Right renal cortex interstitium (tissue), 3 donors: ENCODE measurements around the gene SERPING1. TPM values are rescaled to one million over a fixed set of nuclear protein-coding genes. Genes with fewer than 3 reads are reported as not detected.
"Not testable (repeated sequence)": the region's sequence is repeated elsewhere in the genome, so short reads cannot be mapped to it uniquely, and the experiment has no call there.

Experiments used
- DNase-seq, 3 donors: peaks; one replicate each; pipeline ENCODE4 v3.0.0-alpha.2; 2013; ENCODE audit warnings: low read depth in 3 of 3, low spot score in 2 of 3
- polyA plus RNA-seq, 3 donors: library from polyadenylated mRNA; unstranded; fragments of 120-200 nt; gene quantifications; one replicate each; pipeline ENCODE4 v1.2.1, GENCODE V29; 2013; ENCODE audit not compliant: insufficient read length in 3 of 3

SERPING1 gene
- polyA plus RNA-seq, 3 donors, result 139 to 172 (median 151) TPM

- no peak for DNase-seq
Measured at GRCh38 chr11:57650739-57651090, 53.2 kb downstream of the SERPING1 start.

DNA sequence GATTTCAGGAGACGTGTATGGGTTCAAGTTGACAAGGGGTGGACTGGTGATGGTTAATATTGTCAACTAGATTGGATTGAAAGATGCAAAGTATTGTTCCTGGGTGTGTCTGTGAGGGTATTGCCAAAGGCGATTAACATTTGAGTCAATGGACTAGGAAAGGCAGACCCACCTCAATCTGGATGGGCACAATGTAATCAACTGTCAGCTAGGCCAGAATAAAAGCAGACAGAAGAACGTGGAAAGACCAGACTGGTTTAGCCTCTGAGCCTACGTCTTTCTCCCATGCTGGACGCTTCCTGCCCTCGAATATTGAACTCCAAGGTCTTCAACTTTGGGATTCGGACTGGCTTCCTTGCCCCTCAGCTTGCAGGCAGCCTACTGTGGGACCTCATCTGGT is 53.9 kb downstream of the SERPING1 start:
- DNase-seq, result no peak

DNA sequence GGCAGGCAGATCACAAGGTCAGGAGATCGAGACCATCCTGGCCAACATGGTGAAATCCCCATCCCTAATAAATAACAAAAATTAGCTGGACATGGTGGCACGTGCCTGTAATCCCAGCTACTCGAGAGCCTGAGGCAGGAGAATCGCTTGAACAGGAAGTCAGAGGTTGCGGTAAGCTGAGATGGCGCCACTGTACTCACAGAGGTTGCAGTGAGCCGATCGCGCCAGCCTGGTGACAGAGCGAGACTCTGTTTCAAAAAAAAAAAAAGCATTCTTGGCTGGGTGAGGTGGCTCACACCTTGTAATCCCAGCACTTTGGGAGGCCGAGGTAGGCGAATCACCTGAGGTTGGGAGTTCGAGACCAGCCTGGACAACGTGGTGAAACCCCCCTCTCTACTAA is 54.7 kb downstream of the SERPING1 start:
- not testable (repeated sequence) for DNase-seq

GRCh38 chr11:57652662-57653061 is 55.2 kb downstream of the SERPING1 start:
- no peak for DNase-seq

- DNase-seq, result no peak
Measured at GRCh38 chr11:57653163-57653562, 55.7 kb downstream of the SERPING1 start.

- DNase-seq, result no peak
Measured at GRCh38 chr11:57656885-57657193, 59.4 kb downstream of the SERPING1 start.

- DNase-seq, result peak; percentile 97 to 98 (median 98)
Measured at GRCh38 chr11:57657194-57658022, 59.9 kb downstream of the SERPING1 start, which contains the start of gene CLP1. CLP1 (plus strand) TSS chr11:57657762; CDS start chr11:57659477, 1,715 bp downstream.

- DNase-seq, result no peak
Measured at GRCh38 chr11:57658023-57658361, 60.5 kb downstream of the SERPING1 start.

DNA sequence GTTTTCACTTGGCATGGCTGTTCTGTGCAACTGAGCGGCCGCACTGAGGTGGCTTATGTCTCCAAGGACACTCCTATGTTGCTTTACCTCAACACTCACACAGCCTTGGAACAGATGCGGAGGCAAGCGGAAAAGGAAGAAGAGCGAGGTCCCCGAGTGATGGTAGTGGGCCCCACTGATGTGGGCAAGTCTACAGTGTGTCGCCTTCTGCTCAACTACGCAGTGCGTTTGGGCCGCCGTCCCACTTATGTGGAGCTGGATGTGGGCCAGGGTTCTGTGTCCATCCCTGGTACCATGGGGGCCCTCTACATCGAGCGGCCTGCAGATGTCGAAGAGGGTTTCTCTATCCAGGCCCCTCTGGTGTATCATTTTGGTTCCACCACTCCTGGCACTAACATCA is 62.2 kb downstream of the SERPING1 start:
- DNase-seq, result no peak

GRCh38 chr11:57662893-57663292 is 65.4 kb downstream of the SERPING1 start:
- no peak for DNase-seq

GRCh38 chr11:57663975-57664374 is 66.5 kb downstream of the SERPING1 start:
- DNase-seq, result no peak

Other genes with a start within 250 kb of the SERPING1 start
- gene PRG3, start 216.5 kb upstream of the SERPING1 start, polyA plus RNA-seq, result 1 to 10 TPM in 2 of 3 donors, under 1 TPM in 1; 0.33 to 1.5 (median 1.2) TPM
- gene PRG2, start 207.0 kb upstream of the SERPING1 start, polyA plus RNA-seq, result 1 to 10 TPM in 2 of 3 donors, under 1 TPM in 1; 0.28 to 2.4 (median 1.9) TPM
- gene SLC43A3, start 170.6 kb upstream of the SERPING1 start, polyA plus RNA-seq, result 10 to 100 TPM; 19.3 to 25.6 (median 22.9) TPM
- 1 to 10 TPM; 1.4 to 3.0 (median 1.7) TPM for gene RTN4RL2, start 137.2 kb upstream of the SERPING1 start, polyA plus RNA-seq
- 1 to 10 TPM; 5.0 to 6.1 (median 5.4) TPM for gene SLC43A1, start 82.0 kb upstream of the SERPING1 start, polyA plus RNA-seq
- gene TIMM10, start 66.9 kb upstream of the SERPING1 start, polyA plus RNA-seq, result 10 to 100 TPM; 54.0 to 58.4 (median 58.3) TPM
- under 1 TPM; 0.12 to 0.28 (median 0.23) TPM for gene SMTNL1, start 60.1 kb upstream of the SERPING1 start, polyA plus RNA-seq
- 10 to 100 TPM; 41.3 to 43.6 (median 43.4) TPM for gene UBE2L6, start 30.0 kb upstream of the SERPING1 start, polyA plus RNA-seq
- 1 to 10 TPM; 1.2 to 1.9 (median 1.7) TPM for gene YPEL4, start 52.2 kb downstream of the SERPING1 start, polyA plus RNA-seq
- gene CLP1, start 60.1 kb downstream of the SERPING1 start, polyA plus RNA-seq, result 10 to 100 TPM; 16.6 to 18.5 (median 18.4) TPM
- gene ZDHHC5, start 70.4 kb downstream of the SERPING1 start, polyA plus RNA-seq, result 10 to 100 TPM; 52.3 to 56.7 (median 52.8) TPM
- 10 to 100 TPM; 21.2 to 23.7 (median 22.9) TPM for gene MED19, start 114.5 kb downstream of the SERPING1 start, polyA plus RNA-seq
- 100 to 1,000 TPM; 117 to 119 (median 118) TPM for gene TMX2, start 114.9 kb downstream of the SERPING1 start, polyA plus RNA-seq
- gene SELENOH, start 143.8 kb downstream of the SERPING1 start, polyA plus RNA-seq, result 100 to 1,000 TPM in 2 of 3 donors, 10 to 100 TPM in 1; 99.4 to 124 (median 108) TPM
- under 1 TPM; 0.10 to 0.19 (median 0.15) TPM for gene BTBD18, start 154.1 kb downstream of the SERPING1 start, polyA plus RNA-seq
- 100 to 1,000 TPM; 204 to 221 (median 210) TPM for gene CTNND1, start 164.1 kb downstream of the SERPING1 start, polyA plus RNA-seq